ENCODE results near the gene RXRA.

The RXRA gene

DNA sequence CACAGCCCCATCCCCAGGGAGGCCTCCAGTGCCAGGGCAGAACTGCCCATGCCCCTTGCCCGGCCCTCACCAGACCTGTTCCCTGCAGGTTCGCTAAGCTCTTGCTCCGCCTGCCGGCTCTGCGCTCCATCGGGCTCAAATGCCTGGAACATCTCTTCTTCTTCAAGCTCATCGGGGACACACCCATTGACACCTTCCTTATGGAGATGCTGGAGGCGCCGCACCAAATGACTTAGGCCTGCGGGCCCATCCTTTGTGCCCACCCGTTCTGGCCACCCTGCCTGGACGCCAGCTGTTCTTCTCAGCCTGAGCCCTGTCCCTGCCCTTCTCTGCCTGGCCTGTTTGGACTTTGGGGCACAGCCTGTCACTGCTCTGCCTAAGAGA is 110.1 kb downstream of the RXRA start:
- DNase-seq, result no peak

DNA sequence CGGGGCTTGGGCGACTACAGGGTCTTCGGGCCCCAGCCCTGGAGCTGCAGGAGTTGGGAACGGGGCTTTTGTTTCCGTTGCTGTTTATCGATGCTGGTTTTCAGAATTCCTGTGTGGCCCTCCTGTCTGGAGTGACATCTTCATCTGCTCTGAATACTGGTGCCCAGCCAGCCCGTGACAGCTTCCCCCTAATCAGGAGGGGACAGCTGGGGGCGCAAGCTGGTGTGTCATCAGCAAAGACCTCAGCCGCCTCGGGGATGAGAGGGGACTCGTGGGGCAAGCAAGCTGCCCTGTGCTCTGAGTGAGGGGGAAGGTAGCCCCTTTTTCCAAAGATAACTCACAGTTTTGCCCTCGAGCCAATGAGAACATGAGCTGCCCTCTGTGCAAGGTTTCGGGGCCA is 110.7 kb downstream of the RXRA start:
- no peak for DNase-seq

DNA sequence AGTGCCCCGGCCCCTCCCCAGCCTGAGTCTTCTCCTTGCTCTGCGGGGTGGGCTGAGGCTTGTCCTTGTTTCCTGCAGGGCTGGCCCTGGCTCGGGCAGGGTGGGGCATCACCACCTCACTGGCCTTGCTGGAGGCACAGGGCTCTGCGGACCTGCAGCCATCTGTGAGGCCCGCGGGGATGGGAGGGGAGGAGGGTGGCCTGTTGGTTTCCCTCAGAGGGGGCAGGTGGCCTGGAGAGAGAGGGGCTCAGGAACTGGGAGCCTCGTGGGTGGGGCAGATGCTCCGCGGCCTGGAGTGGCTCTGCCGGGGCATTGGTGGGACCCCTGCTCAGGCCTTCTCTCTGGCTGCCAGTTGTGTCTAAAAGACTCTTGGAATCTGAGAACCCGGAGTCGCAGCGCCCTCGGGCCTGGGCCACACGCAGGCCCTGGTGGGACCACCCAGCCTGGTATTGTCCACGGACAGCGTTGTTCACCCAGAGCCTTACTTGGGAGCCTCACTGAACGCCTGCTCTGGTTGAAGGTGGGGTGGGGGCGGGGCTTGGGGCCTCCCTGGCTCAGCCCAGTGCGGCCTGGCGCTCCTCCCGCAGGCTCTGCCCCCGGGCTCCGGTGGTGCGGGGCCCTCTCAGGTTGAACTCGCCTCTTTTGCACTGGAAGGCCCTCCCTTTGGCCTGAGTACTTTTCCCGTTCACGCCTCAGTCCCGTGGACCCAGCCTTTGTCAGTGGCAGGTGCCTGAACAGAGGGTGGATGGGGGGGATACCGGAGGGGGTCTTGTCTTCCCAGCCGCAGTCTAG is 111.3 kb downstream of the RXRA start:
- DNase-seq, result no peak

DNA sequence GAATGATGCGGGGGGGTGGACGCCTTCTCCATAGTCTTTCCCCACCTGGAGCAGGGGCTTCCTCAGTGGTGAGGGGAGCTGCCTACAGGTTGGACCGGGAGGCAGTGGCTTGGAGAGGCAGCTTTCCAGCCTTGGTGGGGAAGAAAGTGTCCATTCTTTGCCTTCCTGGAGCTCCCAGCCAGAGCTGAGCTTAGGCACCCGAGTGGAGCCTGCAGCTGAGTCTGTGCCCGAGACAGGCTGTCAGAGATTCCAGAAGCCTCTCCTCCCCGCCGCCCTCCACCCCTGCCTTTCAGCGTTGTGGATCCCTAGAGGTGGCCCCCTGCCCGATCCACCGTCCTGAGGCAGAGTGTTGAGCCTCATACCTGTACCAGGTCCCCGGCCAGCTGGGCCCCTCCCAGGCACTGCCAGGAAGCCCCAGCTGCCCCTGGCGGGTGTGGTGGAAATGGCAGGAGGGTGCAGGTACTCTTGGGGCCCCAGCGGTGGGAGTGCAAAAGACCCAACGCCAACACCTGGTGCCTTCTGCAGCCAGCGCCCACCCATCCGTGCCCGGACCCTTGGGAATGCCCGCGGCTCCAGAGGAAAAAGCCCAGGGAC is 112.0 kb downstream of the RXRA start:
- DNase-seq, result no peak

DNA sequence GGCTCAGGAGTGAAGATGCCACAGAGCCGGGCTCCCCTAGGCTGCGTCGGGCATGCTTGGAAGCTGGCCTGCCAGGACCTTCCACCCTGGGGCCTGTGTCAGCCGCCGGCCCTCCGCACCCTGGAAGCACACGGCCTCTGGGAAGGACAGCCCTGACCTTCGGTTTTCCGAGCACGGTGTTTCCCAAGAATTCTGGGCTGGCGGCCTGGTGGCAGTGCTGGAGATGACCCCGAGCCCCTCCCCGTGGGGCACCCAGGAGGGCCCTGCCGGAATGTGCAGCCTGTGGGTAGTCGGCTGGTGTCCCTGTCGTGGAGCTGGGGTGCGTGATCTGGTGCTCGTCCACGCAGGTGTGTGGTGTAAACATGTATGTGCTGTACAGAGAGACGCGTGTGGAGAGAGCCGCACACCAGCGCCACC is 113.1 kb downstream of the RXRA start:
- DNase-seq, result no peak

DNA sequence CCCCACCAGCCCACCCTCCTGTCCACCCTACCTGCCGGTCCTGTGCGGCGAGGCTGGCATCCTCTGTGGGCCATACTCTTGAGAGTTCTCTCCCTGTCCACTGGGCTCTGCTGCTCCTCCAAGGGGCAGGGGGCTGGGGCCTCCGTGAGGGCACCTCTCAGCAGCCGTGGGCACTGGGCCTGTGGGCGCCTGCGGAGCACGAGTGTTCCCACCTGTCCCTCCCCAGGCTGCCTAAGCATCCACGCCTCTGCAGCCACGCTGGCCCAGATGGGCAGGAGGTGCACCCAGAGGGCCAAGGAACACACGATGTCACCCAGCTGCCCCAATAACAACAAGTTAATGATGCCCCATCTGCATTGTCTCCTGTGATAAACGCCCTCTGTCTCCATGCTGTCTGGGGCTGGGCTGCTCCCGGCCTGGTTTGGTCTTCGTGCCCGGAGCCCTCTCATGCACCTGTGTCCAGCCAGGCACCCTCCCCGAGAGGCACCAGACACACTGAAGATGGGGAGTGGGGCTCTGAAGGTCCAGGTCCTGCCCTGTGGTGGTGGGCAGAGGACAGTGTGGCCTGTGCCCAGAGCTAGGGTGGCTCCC is 114.5 kb downstream of the RXRA start:
- no peak for DNase-seq

DNA sequence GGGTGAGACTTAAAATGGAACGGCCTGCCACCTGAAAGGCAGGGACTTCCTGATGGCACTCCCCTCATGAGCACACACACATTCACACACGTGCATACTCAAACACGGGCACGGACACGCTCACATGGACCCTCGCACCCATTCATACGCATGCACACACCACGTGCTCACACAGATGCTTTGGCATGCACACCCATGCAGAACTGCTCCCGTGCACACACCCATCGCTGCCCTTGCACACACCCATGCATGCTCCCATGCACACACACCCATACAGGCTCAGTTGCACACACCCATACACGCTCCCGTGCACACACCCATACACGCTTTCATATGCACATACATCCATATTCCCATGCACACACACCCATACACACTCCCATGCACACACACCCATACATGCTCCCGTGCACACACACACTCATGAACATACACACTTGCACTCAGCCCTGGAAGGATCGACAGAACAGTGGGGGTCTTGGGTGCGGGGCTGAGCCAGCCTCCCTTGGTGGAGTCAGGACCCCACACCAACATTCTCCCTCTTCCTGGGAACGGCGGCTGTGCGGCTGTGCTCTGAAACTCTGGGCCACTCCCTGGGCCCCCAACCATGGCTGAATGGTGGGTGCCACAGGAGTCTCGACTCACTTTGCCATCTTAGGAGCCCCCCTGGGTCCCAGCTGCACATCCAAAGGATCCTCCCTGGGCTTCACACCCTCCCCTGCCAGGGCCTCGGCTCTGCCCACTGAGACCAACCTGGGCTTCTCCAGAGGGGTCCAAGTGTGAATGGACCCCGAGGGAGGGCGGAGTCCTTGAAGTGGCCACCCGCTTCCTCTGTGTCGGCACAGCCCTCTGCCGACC is 115.2 kb downstream of the RXRA start:
- no peak for DNase-seq

DNA sequence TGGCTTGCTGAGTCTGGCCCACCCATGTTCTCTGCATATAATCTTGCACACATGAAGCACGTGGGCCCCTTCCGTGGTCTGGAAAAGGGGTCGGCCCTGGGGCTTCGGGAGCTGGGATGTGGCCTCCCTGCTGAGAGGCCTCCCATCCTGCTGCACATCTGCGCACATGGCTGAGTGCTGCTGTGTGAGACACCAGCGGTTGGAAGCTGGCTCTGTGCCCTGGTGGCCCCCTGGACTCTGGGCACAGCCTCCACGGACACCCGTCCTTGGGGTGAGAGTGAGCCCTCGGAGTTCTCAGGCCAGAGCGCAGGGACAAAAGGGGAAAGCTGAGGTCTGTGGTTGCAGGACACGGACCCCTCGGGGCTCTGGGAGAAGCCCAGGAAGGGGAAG is 115.8 kb downstream of the RXRA start:
- no peak for DNase-seq

DNA sequence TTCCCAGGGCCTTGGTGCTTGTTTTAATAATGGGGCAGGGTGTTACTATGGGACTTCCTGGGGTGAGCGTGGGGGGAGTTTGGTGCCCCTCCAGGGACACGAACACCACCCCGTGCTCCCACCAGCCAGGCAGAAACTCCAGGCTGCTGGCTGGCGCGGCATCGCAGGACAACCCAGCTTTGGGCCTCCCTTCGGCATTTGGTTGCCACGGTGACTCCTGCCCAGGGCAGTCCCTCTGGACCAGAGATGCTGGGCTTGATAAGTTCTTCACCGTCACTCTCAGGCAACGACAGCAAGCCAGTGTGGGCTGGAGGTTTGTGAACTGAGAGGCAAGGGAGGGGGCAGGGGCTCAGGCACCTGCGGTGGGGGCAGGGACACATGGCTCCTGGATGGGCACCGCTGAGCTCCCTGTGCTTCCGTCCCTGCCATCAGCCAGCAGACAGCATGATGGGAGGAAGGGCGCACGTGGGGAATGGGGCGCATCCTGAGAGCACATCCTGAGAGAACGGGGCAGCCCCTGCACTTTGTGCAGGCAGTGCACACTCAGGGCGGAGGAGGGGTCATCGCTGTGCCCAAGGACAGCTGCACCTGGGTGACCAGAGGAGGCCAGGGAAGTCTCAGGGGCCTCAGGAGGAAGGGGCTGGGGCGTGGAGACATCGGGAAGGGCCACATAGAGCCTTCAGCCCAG is 116.4 kb downstream of the RXRA start:
- DNase-seq, result no peak

DNA sequence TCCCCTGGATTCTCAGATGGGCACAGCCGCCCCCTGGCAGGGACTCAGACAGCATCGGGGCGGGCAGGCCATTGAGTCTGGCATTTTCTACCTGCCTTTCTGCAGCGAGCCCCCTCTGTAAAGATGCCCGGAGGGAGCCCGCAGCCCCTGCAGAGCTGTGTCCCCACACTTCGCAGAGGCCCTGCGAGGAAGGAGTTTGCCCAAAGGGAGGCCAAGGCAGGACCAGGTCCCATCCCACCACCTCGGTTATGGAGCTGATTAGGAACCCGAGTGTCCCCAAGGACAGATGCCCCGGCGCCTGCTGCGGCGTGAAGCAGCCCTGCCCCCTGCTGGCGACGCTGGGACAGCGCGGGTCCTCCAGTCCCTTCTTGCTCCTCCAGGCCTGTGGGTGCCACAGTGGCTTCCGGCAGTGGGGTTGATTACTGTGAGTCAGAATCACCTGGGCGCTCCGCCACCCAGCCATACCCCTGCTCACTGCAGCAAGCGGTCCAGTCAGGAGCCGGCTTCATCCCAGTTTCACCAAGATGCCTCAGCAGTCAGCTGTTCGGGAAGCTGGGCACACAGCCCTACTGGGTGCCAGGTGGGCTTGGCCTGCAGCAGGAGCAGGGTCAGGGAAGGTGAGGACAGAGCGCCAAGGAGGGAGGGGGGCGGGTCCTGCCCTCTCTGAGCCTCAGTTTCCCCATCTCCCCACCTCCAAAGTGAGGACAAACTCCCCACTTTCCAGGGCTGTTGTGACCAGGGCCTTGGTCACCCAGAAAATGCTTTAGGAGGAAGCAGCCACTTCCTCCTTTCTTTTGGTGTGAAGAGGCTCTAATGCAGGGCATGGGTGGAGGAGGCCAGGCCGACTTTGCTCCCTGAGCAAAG is 117.2 kb downstream of the RXRA start:
- DNase-seq, result peak; percentile 58 to 88

DNA sequence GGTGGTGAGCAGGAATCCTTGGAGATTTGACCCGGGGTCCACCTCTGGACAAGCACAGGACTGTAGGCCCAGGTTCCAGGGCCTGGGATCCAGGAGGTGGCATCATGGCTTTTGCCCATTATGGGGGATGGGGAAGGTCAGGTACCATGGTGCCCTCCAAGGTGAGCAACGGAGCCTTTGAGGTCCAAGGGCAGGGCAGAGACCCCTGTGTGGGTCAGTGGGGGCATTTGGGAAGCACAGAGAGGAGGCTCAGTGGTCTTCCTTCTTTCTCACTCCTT is 117.7 kb downstream of the RXRA start:
- DNase-seq, result no peak

DNA sequence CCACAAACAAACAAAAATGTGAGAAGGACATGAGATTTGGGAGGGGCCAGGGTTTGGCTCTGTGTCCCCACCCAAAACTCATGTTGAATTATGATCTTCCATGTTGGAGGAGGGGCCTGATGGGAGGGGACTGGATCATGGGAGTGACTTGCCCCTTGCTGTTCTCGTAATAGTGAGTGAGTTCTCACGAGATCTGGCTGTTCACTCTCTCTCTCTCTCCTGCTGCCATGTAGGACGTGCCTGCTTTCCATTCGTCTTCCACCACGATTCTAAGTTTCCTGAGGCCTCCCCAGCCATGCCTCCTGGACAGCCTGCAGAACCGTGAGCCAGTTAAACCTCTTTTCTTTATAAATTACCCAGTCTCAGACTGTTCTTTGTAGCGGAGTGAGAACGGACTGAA is 118.7 kb downstream of the RXRA start:
- no peak for DNase-seq

DNA sequence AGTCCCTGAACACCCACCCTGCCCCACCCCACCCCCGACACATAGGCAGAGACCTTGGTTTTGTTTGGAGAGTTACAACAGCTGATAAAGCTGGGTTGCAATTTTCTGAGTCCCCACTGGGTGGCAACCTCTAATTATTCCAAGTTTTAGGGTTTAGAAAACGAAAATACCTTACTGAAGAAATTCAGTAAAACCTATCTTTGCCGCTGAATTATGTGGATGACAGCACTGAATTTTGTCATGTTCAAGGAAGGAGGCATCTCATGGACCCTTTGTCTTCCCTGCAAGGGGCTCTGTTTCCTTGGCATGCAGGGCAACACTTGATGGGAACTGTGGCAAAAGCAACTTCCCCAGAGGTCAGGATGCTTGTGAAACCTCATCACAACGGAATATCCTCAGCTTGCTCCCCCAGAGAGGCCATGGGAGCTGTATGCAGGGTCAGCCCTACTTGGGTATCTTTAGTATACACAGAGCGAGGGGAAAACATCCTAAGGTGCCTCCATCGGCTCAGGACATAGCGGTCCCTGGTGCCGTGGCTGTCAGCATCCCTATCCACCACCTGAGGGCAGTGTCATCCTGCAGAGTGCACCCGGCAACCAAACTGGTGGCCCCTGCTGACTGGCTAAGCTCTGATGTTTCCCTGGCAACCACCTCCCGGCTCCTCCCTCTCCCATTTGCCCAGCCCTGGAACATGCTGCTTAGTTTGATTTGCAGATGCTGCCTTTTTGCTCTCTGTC is 123.1 kb downstream of the RXRA start:
- peak; percentile 53 to 95 for DNase-seq

DNA sequence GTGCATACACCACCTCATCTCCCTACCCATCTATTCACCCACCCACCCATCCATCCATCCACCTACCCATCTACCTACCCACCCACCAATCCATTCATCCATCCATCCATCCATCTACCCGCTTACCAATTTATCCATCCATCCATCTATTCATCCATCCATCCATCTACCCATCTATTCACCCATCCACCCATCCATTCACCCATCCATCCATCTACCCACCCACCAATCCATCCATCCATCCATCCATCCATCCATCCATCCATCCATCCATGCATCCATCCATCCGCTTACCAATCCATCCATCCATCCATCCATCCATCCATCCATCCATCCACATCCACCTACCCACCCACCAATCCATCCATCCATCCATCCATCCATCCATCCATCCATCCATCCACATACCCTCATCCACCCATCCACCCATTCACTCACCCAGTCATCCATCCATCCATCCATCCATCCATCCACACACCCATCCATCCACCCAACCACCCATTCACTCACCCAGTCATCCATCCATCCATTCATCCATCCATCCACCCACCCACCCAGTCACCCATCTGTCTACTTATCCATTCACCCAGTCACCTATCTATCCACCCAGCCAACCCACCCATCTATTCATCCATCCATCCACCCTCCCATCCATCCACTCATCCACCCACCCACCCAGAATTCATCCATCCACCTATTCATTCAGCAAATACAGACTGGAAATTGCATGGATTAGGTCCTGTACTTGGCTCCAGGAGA is 125.6 kb downstream of the RXRA start:
- DNase-seq, result no peak

DNA sequence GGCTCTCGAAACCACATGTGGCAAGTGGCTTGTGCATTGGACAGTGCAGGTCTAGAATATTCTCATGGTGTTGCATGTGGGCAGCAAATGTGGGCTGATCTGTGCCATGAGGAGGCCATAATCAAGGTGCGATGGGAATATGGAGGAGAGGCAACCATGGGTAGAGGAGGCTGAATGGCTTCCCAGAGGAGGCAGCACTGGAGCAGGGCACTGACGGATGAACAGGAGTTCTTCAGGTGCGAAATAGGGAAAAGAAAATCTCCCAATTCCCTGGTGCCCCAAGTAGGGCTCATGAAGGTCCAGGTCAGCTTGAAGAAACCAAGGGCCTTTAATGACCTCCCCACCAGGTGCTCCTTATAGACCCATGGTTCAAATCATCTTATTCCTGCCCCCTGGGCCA is 126.5 kb downstream of the RXRA start:
- no peak for DNase-seq

DNA sequence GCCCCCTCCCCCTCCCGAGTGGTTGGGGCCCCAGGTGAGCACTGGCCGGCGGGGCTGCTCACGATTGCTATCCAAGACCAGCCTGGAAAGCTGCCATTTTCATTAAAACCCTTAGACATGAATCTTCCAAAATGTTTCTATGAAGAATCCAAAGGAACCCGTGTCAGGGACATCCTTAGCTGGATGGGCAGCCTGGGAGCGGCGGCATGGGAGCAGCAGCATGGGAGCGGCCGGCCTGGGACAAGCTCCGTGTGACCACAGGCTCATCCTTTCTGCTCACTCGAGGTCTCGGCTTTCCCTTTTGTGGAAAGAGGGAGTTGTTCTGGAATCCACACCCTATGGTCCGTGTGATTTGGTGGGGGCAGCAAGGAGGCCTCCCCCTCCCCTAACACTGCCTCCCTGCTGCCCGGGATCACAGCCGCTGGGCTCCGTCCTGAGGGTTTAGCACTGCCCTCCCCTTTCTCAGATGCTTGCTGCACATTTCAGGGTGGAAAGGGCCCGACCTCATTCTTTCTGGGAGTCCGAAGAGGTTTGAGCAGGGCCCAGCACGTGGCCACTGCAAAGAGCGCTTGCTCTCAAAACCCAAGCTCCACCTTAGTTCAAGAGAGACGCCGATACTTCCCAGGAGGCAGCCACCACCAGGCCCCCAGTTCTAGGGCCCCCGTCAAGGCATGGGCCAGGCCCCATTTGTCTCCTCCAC is 127.7 kb downstream of the RXRA start:
- DNase-seq, result no peak

DNA sequence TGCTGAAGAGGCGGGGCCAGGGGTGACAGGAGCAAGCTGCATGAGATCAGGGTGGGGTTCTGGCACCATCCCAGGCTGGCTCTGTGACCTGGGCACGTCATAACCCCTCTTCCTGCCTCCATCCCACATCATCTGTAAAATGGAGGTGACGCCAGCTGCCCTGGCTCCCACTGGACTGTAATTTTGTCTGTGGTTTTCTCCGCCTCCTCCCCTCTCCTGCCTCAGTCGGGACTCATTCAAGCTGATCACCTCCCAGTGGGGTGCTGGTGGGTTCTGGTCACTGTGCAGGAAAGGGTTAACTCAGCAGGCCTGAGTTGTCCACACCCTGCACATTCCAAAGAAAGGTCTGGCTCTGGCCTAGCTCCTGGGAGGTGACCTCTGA is 128.2 kb downstream of the RXRA start:
- DNase-seq, result no peak

DNA sequence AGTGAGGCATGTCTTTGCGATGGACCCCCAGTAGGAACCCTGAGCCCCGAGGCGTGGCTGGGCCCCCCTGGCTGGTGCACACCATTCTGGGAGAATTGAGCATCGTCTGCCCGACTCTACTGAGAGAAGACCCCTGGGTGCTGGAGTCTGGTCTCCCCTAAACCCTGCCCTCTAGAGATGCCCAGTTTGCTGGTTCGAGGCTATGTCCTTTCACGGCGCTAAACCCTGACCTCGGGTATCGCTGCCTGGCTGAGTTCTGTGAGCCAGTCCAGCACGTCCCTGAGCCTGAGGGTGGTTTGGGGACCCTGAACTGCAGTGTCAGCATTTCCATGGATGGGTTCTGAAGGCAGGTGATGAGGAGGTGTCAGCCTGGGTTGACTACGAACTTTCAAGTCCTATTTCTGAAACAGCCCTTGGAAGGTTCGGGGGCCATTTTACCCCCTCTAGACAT is 128.8 kb downstream of the RXRA start:
- no peak for DNase-seq

DNA sequence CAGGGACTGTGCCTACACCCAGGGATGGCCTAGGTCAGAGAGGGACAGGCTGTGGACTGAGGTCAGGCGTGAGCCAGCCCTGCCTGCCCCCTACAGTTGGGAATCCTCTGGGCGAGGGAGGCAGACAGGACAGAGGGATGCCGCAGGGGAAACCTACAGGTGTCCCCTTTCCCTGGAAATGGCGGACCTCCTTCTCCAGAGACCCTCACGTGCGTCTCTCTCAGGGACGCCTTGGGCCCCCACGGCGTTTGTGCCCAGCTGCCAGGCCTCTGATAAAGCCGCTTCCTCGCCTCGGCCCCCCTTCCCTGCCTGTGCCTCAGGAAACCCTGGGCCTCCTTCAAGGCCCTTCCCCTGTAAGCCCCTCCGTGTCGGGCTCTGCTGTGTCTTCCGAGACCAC is 129.3 kb downstream of the RXRA start:
- no peak for DNase-seq
